ENCODE data around the gene PSMG3. TPM values are rescaled to one million over a fixed set of nuclear protein-coding genes. Genes with fewer than 3 reads are reported as not detected.
A peak's percentile ranks its signal among the peaks of the same experiment; 100 is the strongest.

The PSMG3 gene
- total RNA-seq, 1 experiment from 2014 or later: 33.3 TPM

DNA sequence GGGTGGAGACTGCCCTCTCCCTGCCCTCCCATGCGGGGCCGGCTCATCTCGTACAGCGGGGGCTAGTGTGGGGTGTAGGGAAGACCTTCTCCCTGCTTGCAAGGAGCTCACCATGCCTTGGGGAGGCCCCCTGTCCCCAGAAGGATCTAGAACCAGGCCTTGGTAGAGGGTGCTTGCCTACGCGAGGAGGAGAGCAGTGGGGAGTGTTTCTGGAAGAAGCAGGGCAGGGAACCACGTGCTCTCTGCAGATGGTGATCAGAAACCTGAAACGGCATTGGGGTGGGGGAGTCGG is 36.6 kb downstream of the PSMG3 start:
- peak overlapping the region; percentile 89 for H3K27ac Mint-ChIP-seq
- CTCF ChIA-PET: interaction anchor here (1.2 to 2.4 kb wide), 3 partner anchors 15 to 28 kb away, joined by 4 to 9 read pairs (median 7); partner anchors contain the start of gene TMEM184A
- ATAC-seq (no peak), DNase-seq (ENCODE audit: low spot score) (no peak)
- TF ChIP-seq NR3C1 (CRISPR knock-in tag; conservative IDR thresholded peaks at IDR 0.05; ENCODE audit: low read depth) (no peak), RORB (CRISPR knock-in tag; IDR thresholded peaks at IDR 0.05) (no peak)
- TF ChIP-seq, protein P1, sequence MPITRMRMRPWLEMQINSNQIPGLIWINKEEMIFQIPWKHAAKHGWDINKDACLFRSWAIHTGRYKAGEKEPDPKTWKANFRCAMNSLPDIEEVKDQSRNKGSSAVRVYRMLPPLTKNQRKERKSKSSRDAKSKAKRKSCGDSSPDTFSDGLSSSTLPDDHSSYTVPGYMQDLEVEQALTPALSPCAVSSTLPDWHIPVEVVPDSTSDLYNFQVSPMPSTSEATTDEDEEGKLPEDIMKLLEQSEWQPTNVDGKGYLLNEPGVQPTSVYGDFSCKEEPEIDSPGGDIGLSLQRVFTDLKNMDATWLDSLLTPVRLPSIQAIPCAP (CRISPR knock-in tag; IDR thresholded peaks at IDR 0.05): no peak
- POLR2A ChIA-PET: interaction anchor here (0.9 kb wide), 1 partner anchor 24 kb away, joined by 3 read pairs; no protein-coding TSS in a partner anchor
- no peak overlapping the region for H3K4me3 Mint-ChIP-seq
- no peaks in the 10 kb centered on the region for H3K9me3 Mint-ChIP-seq
- no peaks in the 10 kb centered on the region for H3K36me3 Mint-ChIP-seq
- no peaks in the 10 kb centered on the region for H3K27me3 Mint-ChIP-seq (ENCODE audit: low read depth)
- H3K4me1 Mint-ChIP-seq: peaks cover 34% of the 10 kb centered on the region

DNA sequence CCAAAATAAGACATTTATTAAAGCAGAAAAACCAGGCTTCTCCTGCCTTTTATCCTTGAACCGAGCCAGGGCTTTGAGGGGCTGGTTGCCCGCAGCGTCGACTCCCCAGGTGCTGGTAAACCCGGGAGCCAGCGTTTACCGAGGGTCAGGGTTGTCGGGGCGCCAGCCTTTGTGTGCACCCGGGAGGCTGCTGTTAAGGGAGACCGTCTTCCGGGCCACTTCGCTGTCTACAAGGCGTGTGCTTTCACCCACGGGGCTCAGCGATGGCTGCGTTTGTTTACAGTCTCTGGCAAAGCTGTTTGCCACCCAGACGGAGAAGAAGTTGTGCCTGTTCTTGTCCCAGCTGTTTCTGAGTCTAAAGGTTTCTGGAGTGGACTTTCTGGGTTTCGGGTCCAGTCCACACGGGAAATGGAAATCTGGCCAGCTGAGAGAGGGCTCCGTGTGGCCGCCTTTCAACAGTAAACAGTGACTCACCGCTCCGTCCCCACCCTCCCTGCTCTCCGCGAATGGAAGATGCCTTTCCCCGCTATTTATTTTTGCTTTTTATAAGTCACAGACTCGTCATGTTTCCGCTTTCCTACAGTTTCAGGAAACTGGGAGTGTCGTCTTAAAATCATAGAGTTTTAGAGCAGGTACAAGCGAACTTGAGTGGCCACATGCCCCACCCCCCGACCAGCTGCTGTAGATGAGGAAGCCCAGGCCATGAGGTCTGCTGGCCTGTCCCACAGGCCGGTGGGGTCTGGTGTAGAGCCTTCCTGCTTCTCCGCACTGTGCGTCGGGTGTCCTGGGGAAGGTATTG is 37.2 kb downstream of the PSMG3 start:
- TF ChIP-seq ETV6 (CRISPR knock-in tag; IDR thresholded peaks at IDR 0.05) (no peak), GABPB1 (CRISPR knock-in tag; IDR thresholded peaks at IDR 0.05) (0 out of 2 replicates have a peak, but pooled peaks have one; percentile 31), SMAD4 (CRISPR knock-in tag; IDR thresholded peaks at IDR 0.05) (no peak)
- ATAC-seq (no peak), DNase-seq (ENCODE audit: low spot score) (no peak)
- CTCF ChIA-PET: no interaction called here
- Mint-ChIP-seq H3K4me3 (peak overlapping the region; percentile 77), H3K27ac (peak overlapping the region; percentile 89), H3K4me1 (peaks cover 31% of the 10 kb centered on the region), H3K36me3 (no peaks in the 10 kb centered on the region), H3K9me3 (no peaks in the 10 kb centered on the region), H3K27me3 (ENCODE audit: low read depth) (no peaks in the 10 kb centered on the region)
- POLR2A ChIA-PET: interaction anchor here (0.9 kb wide), 1 partner anchor 25 kb away, joined by 3 read pairs; no protein-coding TSS in a partner anchor

DNA sequence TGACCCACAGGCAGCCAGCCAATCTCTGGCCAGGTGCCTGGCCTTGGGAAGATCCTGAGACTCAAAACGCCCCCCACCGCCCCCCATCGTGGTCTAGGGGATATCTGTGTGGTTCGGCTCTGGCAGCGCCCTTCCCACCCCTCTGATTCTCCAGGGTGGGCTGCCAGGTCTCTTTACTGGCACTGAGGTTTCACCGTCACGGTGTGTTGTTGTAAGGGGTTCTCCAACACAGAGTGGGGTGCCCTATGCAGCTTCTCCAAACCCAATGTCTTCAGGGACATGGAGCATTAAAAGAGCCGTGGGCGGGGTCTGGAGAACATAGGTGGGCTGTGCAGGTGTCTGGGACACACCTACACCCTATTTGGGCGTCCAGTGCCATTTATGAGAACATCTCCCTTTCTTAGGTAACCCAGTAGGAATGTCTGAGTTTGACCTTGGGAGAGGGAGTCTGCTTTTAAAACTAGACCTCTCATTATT is 37.8 kb downstream of the PSMG3 start:
- Mint-ChIP-seq H3K9me3 (no peaks in the 10 kb centered on the region), H3K4me1 (peaks cover 31% of the 10 kb centered on the region), H3K27ac (peak overlapping the region; percentile 89; the same call in 1 of the 2 replicates), H3K4me3 (peak overlapping the region; percentile 77), H3K27me3 (ENCODE audit: low read depth) (no peaks in the 10 kb centered on the region), H3K36me3 (no peaks in the 10 kb centered on the region)
- CTCF ChIA-PET: no interaction called here
- TF ChIP-seq TEAD4 (CRISPR knock-in tag; IDR thresholded peaks at IDR 0.05) (no peak), MXD4 (CRISPR knock-in tag; IDR thresholded peaks at IDR 0.05; ENCODE audit: borderline replicate concordance) (no peak), FOXK1 (CRISPR knock-in tag; IDR thresholded peaks at IDR 0.05) (no peak), CBFB (CRISPR knock-in tag; IDR thresholded peaks at IDR 0.05; ENCODE audit: low read depth) (no peak), ZNF416 (CRISPR knock-in tag; IDR thresholded peaks at IDR 0.05) (no peak), JAZF1 (CRISPR knock-in tag; IDR thresholded peaks at IDR 0.05) (no peak)
- TF ChIP-seq, protein P2, sequence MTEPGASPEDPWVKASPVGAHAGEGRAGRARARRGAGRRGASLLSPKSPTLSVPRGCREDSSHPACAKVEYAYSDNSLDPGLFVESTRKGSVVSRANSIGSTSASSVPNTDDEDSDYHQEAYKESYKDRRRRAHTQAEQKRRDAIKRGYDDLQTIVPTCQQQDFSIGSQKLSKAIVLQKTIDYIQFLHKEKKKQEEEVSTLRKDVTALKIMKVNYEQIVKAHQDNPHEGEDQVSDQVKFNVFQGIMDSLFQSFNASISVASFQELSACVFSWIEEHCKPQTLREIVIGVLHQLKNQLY (CRISPR knock-in tag; IDR thresholded peaks at IDR 0.05): no peak
- TF ChIP-seq, protein P3, sequence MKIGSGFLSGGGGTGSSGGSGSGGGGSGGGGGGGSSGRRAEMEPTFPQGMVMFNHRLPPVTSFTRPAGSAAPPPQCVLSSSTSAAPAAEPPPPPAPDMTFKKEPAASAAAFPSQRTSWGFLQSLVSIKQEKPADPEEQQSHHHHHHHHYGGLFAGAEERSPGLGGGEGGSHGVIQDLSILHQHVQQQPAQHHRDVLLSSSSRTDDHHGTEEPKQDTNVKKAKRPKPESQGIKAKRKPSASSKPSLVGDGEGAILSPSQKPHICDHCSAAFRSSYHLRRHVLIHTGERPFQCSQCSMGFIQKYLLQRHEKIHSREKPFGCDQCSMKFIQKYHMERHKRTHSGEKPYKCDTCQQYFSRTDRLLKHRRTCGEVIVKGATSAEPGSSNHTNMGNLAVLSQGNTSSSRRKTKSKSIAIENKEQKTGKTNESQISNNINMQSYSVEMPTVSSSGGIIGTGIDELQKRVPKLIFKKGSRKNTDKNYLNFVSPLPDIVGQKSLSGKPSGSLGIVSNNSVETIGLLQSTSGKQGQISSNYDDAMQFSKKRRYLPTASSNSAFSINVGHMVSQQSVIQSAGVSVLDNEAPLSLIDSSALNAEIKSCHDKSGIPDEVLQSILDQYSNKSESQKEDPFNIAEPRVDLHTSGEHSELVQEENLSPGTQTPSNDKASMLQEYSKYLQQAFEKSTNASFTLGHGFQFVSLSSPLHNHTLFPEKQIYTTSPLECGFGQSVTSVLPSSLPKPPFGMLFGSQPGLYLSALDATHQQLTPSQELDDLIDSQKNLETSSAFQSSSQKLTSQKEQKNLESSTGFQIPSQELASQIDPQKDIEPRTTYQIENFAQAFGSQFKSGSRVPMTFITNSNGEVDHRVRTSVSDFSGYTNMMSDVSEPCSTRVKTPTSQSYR (CRISPR knock-in tag; IDR thresholded peaks at IDR 0.05): no peak
- POLR2A ChIA-PET: no interaction called here
- DNase-seq (ENCODE audit: low spot score): no peak
- ATAC-seq: no peak
